ENCODE results near the gene CFAP20DC. TPM values are rescaled to one million over a fixed set of nuclear protein-coding genes. Genes with fewer than 3 reads are reported as not detected.

CFAP20DC gene
- total RNA-seq, 1 experiment from 2014 or later, result 4.5 TPM

- no peak overlapping the region for H2AK5ac ChIP-seq (ENCODE audit: insufficient read length, low read length)
- H2BK12ac ChIP-seq (ENCODE audit: insufficient read length, low read depth, low read length), result no peak overlapping the region
- no peak overlapping the region for H3K4me3 Mint-ChIP-seq
- no peaks in the 10 kb centered on the region for H3K79me2 ChIP-seq (ENCODE audit: insufficient read depth, low read length)
- H3K27ac Mint-ChIP-seq, result no peak overlapping the region
- no peaks in the 10 kb centered on the region for H4K20me1 ChIP-seq (ENCODE audit: control insufficient read depth, insufficient read depth, insufficient read length)
- H3K9me3 Mint-ChIP-seq, result no peaks in the 10 kb centered on the region
- no peak overlapping the region for H3K9ac ChIP-seq (ENCODE audit: extremely low read depth, insufficient read length, low read length)
- WGBS (ENCODE audit: extremely low coverage, insufficient read length, low lambda C conversion rate), result no CpG with 5 or more reads among the region's 3 CpGs
- no peak for DNase-seq
- no peaks in the 10 kb centered on the region; a peak in 1 of 4 replicates for H3K4me1 Mint-ChIP-seq
- no peak overlapping the region for H3K23ac ChIP-seq (ENCODE audit: insufficient read length, low read depth, low read length)
- H3K79me1 ChIP-seq (ENCODE audit: insufficient read depth, low read depth, low read length, poor library complexity, severe bottlenecking), result no peaks in the 10 kb centered on the region
- no peak overlapping the region for H2BK120ac ChIP-seq (ENCODE audit: low read depth, low read length, poor library complexity, severe bottlenecking)
- H2BK20ac ChIP-seq (ENCODE audit: low read depth, low read length, poor library complexity, severe bottlenecking), result no peak overlapping the region
- no peaks in the 10 kb centered on the region for H3K27me3 Mint-ChIP-seq (ENCODE audit: low read depth)
- H2AFZ ChIP-seq (ENCODE audit: low read length), result no peak overlapping the region
- H3K18ac ChIP-seq (ENCODE audit: insufficient read length, low read depth, low read length), result no peak overlapping the region
- no peak overlapping the region for H3K4me2 ChIP-seq (ENCODE audit: insufficient read depth, insufficient read length, low read length)
- H3K56ac ChIP-seq (ENCODE audit: insufficient read length, low read depth, low read length), result no peak overlapping the region
- H3K9me3 ChIP-seq (ENCODE audit: control insufficient read depth, low read depth, low read length), result no peaks in the 10 kb centered on the region
- no peak overlapping the region for H3T11ph ChIP-seq (ENCODE audit: low read length)
- no peaks in the 10 kb centered on the region for H3K27me3 ChIP-seq (ENCODE audit: insufficient read depth, low read length)
- no peaks in the 10 kb centered on the region for H3K36me3 Mint-ChIP-seq (ENCODE audit: insufficient read depth in 1 of 3, low read depth in 3 of 3)
- no peak overlapping the region for H4K91ac ChIP-seq (ENCODE audit: insufficient read length, low read depth, low read length)
- no peak overlapping the region for H3K27ac ChIP-seq (ENCODE audit: insufficient read length, low read depth, low read length)
- H3K23me2 ChIP-seq (ENCODE audit: insufficient read length, low read depth, low read length, poor library complexity, severe bottlenecking), result no peaks in the 10 kb centered on the region
- H4K5ac ChIP-seq (ENCODE audit: insufficient read length, low read depth, low read length), result no peak overlapping the region
- H3K14ac ChIP-seq (ENCODE audit: insufficient read depth, low read length), result no peak overlapping the region
- H4K8ac ChIP-seq (replicated peaks; ENCODE audit: insufficient read length, low read depth, low read length), result no peak overlapping the region
- TF ChIP-seq, protein P1, sequence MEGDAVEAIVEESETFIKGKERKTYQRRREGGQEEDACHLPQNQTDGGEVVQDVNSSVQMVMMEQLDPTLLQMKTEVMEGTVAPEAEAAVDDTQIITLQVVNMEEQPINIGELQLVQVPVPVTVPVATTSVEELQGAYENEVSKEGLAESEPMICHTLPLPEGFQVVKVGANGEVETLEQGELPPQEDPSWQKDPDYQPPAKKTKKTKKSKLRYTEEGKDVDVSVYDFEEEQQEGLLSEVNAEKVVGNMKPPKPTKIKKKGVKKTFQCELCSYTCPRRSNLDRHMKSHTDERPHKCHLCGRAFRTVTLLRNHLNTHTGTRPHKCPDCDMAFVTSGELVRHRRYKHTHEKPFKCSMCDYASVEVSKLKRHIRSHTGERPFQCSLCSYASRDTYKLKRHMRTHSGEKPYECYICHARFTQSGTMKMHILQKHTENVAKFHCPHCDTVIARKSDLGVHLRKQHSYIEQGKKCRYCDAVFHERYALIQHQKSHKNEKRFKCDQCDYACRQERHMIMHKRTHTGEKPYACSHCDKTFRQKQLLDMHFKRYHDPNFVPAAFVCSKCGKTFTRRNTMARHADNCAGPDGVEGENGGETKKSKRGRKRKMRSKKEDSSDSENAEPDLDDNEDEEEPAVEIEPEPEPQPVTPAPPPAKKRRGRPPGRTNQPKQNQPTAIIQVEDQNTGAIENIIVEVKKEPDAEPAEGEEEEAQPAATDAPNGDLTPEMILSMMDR (conservative IDR thresholded peaks at IDR 0.05), result no peak
- no peaks in the 10 kb centered on the region for H3K4me1 ChIP-seq (ENCODE audit: insufficient read depth, low read length)
- H3K4ac ChIP-seq (ENCODE audit: low read depth, low read length), result no peak overlapping the region
- H2BK15ac ChIP-seq (ENCODE audit: low read depth, low read length), result no peak overlapping the region
- no peak overlapping the region for H2BK5ac ChIP-seq (ENCODE audit: insufficient read length, low read length)
Observed at GRCh38 chr3:59023612-59024011, 26.2 kb downstream of the CFAP20DC start.
